CD14-positive monocyte (primary cell): ENCODE data around the gene NEIL1. TPM values are rescaled to one million over a fixed set of nuclear protein-coding genes. Genes with fewer than 3 reads are reported as not detected.

Experiments
- DNase-seq, 3 donors: peaks; one replicate each; pipeline ENCODE4 v3.0.0-alpha.2; 2011 to 2022
- H2AFZ ChIP-seq: 2 replicates; pipeline ENCODE4 v1.6.0; 2012; ENCODE audit warnings: mild to moderate bottlenecking, low read depth, low read length, inconsistent platforms; ENCODE audit not compliant: insufficient read depth, poor library complexity, severe bottlenecking
- H3K27ac ChIP-seq, 2 donors: 1 replicate in 1 of 2; 2 replicates in 1 of 2; pipeline ENCODE4 v1.5.1; 2012 to 2013; ENCODE audit warnings: low read length in 2 of 2, control low read depth in 1 of 2, inconsistent platforms in 1 of 2, low read depth in 1 of 2, mild to moderate bottlenecking in 1 of 2
- H3K27me3 ChIP-seq, 2 donors: one replicate each; pipeline versions ENCODE4 v1.6.0 to v1.6.1; 2011 to 2013; ENCODE audit warnings: low read length in 2 of 2; ENCODE audit not compliant: control insufficient read depth in 2 of 2, insufficient read depth in 2 of 2
- H3K36me3 ChIP-seq, 2 donors: replicated peaks in 1 of 2; 1 replicate in 1 of 2; 2 replicates in 1 of 2; pipeline versions ENCODE4 v1.5.1 to v1.6.1; 2012 to 2013; ENCODE audit warnings: low read length in 2 of 2, control low read depth in 1 of 2, inconsistent platforms in 1 of 2, mild to moderate bottlenecking in 1 of 2; ENCODE audit not compliant: insufficient read depth in 2 of 2, control insufficient read depth in 1 of 2
- H3K4me1 ChIP-seq, 2 donors: 1 replicate in 1 of 2; 2 replicates in 1 of 2; pipeline versions ENCODE4 v1.5.1 to v1.6.1; 2012 to 2013; ENCODE audit warnings: low read length in 2 of 2, control low read depth in 1 of 2, inconsistent platforms in 1 of 2, mild to moderate bottlenecking in 1 of 2, moderate library complexity in 1 of 2; ENCODE audit not compliant: insufficient read depth in 2 of 2, control insufficient read depth in 1 of 2
- H3K4me2 ChIP-seq: replicated peaks from 2 replicates; pipeline ENCODE3; 2012; ENCODE audit warnings: low read length, moderate library complexity, mild to moderate bottlenecking; ENCODE audit not compliant: poor library complexity, severe bottlenecking; ENCODE audit errors: extremely low read depth
- H3K4me3 ChIP-seq, 3 experiments: fragments of 200-600 bp in 1 of 3; sonication (generic) in 1 of 3; replicated peaks in 1 of 3; 1 replicate in 2 of 3; 2 replicates in 1 of 3; pipeline ENCODE4 v1.5.1; 2011 to 2013; ENCODE audit warnings: low read length in 3 of 3, mild to moderate bottlenecking in 3 of 3, control low read depth in 2 of 3, low read depth in 2 of 3, inconsistent platforms in 1 of 3, moderate library complexity in 1 of 3
- H3K79me2 ChIP-seq: 2 replicates; pipeline ENCODE4 v1.6.0; 2012; ENCODE audit warnings: mild to moderate bottlenecking, control low read depth, inconsistent platforms, low read length, moderate library complexity; ENCODE audit not compliant: insufficient read depth
- H3K9ac ChIP-seq: 2 replicates; pipeline ENCODE4 v1.6.0; 2017; ENCODE audit warnings: low read length, mild to moderate bottlenecking; ENCODE audit not compliant: insufficient read depth, poor library complexity, severe bottlenecking
- H3K9me3 ChIP-seq, 2 donors: replicated peaks in 1 of 2; 1 replicate in 1 of 2; 2 replicates in 1 of 2; pipeline versions ENCODE4 v1.5.1 to v1.6.1; 2012 to 2013; ENCODE audit warnings: low read length in 2 of 2, control low read depth in 1 of 2; ENCODE audit not compliant: control insufficient read depth in 1 of 2, insufficient read depth in 1 of 2
- H4K20me1 ChIP-seq: 2 replicates; pipeline ENCODE4 v1.6.0; 2012; ENCODE audit warnings: mild to moderate bottlenecking, low read length, control low read depth, moderate library complexity; ENCODE audit not compliant: insufficient read depth
- H3K27ac Mint-ChIP-seq, 7 donors: one replicate each; pipeline ENCODE4 v1.8.0; 2020; ENCODE audit warnings: mild to moderate bottlenecking in 7 of 7, mixed read lengths in 7 of 7, moderate library complexity in 6 of 7, inconsistent platforms in 2 of 7
- H3K27me3 Mint-ChIP-seq, 3 donors: one replicate each; pipeline ENCODE4 v1.8.0; 2021 to 2022; ENCODE audit warnings: low read depth in 3 of 3, mild to moderate bottlenecking in 3 of 3, mixed read lengths in 3 of 3, moderate library complexity in 3 of 3, inconsistent platforms in 1 of 3
- H3K36me3 Mint-ChIP-seq, 2 donors: one replicate each; pipeline ENCODE4 v1.8.0; 2020; ENCODE audit warnings: mixed read lengths in 2 of 2, inconsistent platforms in 1 of 2, mild to moderate bottlenecking in 1 of 2
- H3K4me1 Mint-ChIP-seq: one replicate; pipeline ENCODE4 v1.8.0; 2020; ENCODE audit warnings: mild to moderate bottlenecking, mixed read lengths
- H3K4me3 Mint-ChIP-seq, 2 donors: one replicate each; pipeline ENCODE4 v1.8.0; 2020; ENCODE audit warnings: mild to moderate bottlenecking in 2 of 2, mixed read lengths in 2 of 2, moderate library complexity in 1 of 2
- H3K9me3 Mint-ChIP-seq, 7 donors: one replicate each; pipeline ENCODE4 v1.8.0; 2020 to 2022; ENCODE audit warnings: mixed read lengths in 7 of 7, mild to moderate bottlenecking in 6 of 7, moderate library complexity in 6 of 7, inconsistent platforms in 2 of 7
- CTCF ChIP-seq: fragments of 200-600 bp; IDR thresholded peaks from one replicate; pipeline ENCODE4 v1.8.0; 2022; ENCODE audit warnings: antibody characterized with exemption, mild to moderate bottlenecking
- WGBS: methylation state at CpG from one replicate; pipeline ENCODE4 v1.1.5; 2013; ENCODE audit warnings: missing lambda C conversion rate; ENCODE audit not compliant: insufficient coverage; 5-methylcytosine and 5-hydroxymethylcytosine counted together
- intact Hi-C, 2 donors: fragments of 100-400 bp; cut with micrococcal nuclease; formaldehyde crosslinking; loops; one replicate each; pipeline versions ENCODE4 v1.15.0 to v1.15.1; 2023
- polyA plus RNA-seq, 3 donors: library from polyadenylated mRNA; depleted of rRNA in 1 of 3; unstranded in 2 of 3; stranded (reverse) in 1 of 3; fragments of 300-500 nt in 2 of 3; fragments of >200 nt in 1 of 3; fragmentation: Illumina TruSeq in 2 of 3; gene quantifications; 1 replicate in 2 of 3; 2 replicates in 1 of 3; pipeline ENCODE4 v1.2.3, GENCODE V29; 2012 to 2021

Gene NEIL1
- polyA plus RNA-seq, 3 donors, result 0.52 to 6.7 (median 0.53) TPM

- peaks cover 0 to 22% (median 18%) of the 10 kb centered on the region in 3 donors for H3K27me3 Mint-ChIP-seq
- no peaks in the 10 kb centered on the region for H3K36me3 Mint-ChIP-seq
- no peaks in the 10 kb centered on the region for H3K79me2 ChIP-seq
Observed at GRCh38 chr15:75306188-75306587, 40.7 kb upstream of the NEIL1 start.

GRCh38 chr15:75307778-75308390, 39.0 kb upstream of the NEIL1 start:
- H3K27me3 Mint-ChIP-seq, result peaks cover 1 to 25% (median 18%) of the 10 kb centered on the region in 3 donors
- Histone ChIP-seq H4K20me1 (no peaks in the 10 kb centered on the region), H3K9me3 (no peaks in the 10 kb centered on the region), H3K27ac (no peak overlapping the region), H3K79me2 (no peaks in the 10 kb centered on the region), H3K4me1 (no peaks in the 10 kb centered on the region), H3K36me3 (no peaks in the 10 kb centered on the region), H3K9ac (no peak overlapping the region), H3K4me2 (no peak overlapping the region), H2AFZ (peak overlapping the region; percentile 11), H3K4me3 (no peak overlapping the region), H3K27me3 (peaks cover 0 to 9% of the 10 kb centered on the region in 2 donors)
- no peaks in the 10 kb centered on the region for H3K36me3 Mint-ChIP-seq
- peak overlapping the region in 1 of 7 donors; percentile 4 for H3K27ac Mint-ChIP-seq
- H3K4me3 Mint-ChIP-seq, result no peak overlapping the region
- TF ChIP-seq CTCF, result peak; percentile 16
- intact Hi-C loops, result loop anchor here (5.0 to 10.0 kb wide), 2 partner anchors 73 to 341 kb away; no protein-coding TSS in a partner anchor
- 51% methylated on average over 8 of the region's 15 CpGs for whole genome bisulfite sequencing
- H3K4me1 Mint-ChIP-seq, result no peaks in the 10 kb centered on the region
- peak in 1 of 3 donors; percentile 1 for DNase-seq
- H3K9me3 Mint-ChIP-seq, result no peaks in the 10 kb centered on the region

More at GRCh38 chr15:75306188-75306587, 40.7 kb upstream of the NEIL1 start:
- Histone ChIP-seq H4K20me1 (no peaks in the 10 kb centered on the region), H3K36me3 (no peaks in the 10 kb centered on the region), H3K27me3 (peaks cover 0 to 9% of the 10 kb centered on the region in 2 donors), H3K4me2 (no peak overlapping the region), H3K4me1 (no peaks in the 10 kb centered on the region), H3K9ac (no peak overlapping the region), H3K4me3 (no peak overlapping the region), H3K9me3 (no peaks in the 10 kb centered on the region), H2AFZ (no peak overlapping the region), H3K27ac (no peak overlapping the region)
- H3K27ac Mint-ChIP-seq, result no peak overlapping the region
- no CpG with 5 or more reads among the region's 3 CpGs for WGBS
- no peaks in the 10 kb centered on the region for H3K9me3 Mint-ChIP-seq
- no peak for TF ChIP-seq CTCF
- H3K4me3 Mint-ChIP-seq, result no peak overlapping the region
- H3K4me1 Mint-ChIP-seq, result no peaks in the 10 kb centered on the region
- intact Hi-C loops, result loop anchor here (5.0 to 10.0 kb wide), 2 partner anchors 71 to 339 kb away; no protein-coding TSS in a partner anchor
- DNase-seq, result no peak
